H9 (cell line): ENCODE results near the gene SLBP. TPM values are rescaled to one million over a fixed set of nuclear protein-coding genes. Genes with fewer than 3 reads are reported as not detected.

ENCODE experiments used
- DNase-seq: peaks from one replicate; pipeline ENCODE4 v3.0.0-alpha.2; 2017
- H2AFZ ChIP-seq: one replicate; pipeline ENCODE4 v1.6.1; 2013; ENCODE audit warnings: mild to moderate bottlenecking, low read length, control low read depth, moderate library complexity
- H2AK5ac ChIP-seq: 2 replicates; pipeline ENCODE4 v1.6.1; 2013; ENCODE audit warnings: low read length, control low read depth, mixed read lengths; ENCODE audit not compliant: insufficient read length
- H2BK120ac ChIP-seq: one replicate; pipeline ENCODE4 v1.6.1; 2013; ENCODE audit warnings: low read depth, mild to moderate bottlenecking, low read length, control low read depth, inconsistent platforms; ENCODE audit not compliant: poor library complexity, severe bottlenecking
- H2BK12ac ChIP-seq: 2 replicates; pipeline ENCODE4 v1.6.1; 2013; ENCODE audit warnings: low read length, control low read depth, mixed read lengths, low read depth; ENCODE audit not compliant: insufficient read length
- H2BK15ac ChIP-seq: 2 replicates; pipeline ENCODE4 v1.6.1; 2013; ENCODE audit warnings: low read depth, low read length, control low read depth
- H2BK20ac ChIP-seq: one replicate; pipeline ENCODE4 v1.6.1; 2013; ENCODE audit warnings: low read depth, mild to moderate bottlenecking, low read length, control low read depth, inconsistent platforms; ENCODE audit not compliant: poor library complexity, severe bottlenecking
- H2BK5ac ChIP-seq: 2 replicates; pipeline ENCODE4 v1.6.1; 2013; ENCODE audit warnings: low read length, control low read depth, mixed read lengths; ENCODE audit not compliant: insufficient read length
- H3K14ac ChIP-seq: 2 replicates; pipeline ENCODE4 v1.6.1; 2013; ENCODE audit warnings: low read length, control low read depth; ENCODE audit not compliant: insufficient read depth
- H3K18ac ChIP-seq: 2 replicates; pipeline ENCODE4 v1.6.1; 2013; ENCODE audit warnings: low read depth, mild to moderate bottlenecking, mixed read lengths, low read length, control low read depth; ENCODE audit not compliant: insufficient read length
- H3K23ac ChIP-seq: 2 replicates; pipeline ENCODE4 v1.6.1; 2013; ENCODE audit warnings: low read length, control low read depth, mixed read lengths, low read depth; ENCODE audit not compliant: insufficient read length
- H3K23me2 ChIP-seq: 2 replicates; pipeline ENCODE4 v1.6.1; 2013; ENCODE audit warnings: low read depth, mild to moderate bottlenecking, mixed read lengths, low read length, control low read depth; ENCODE audit not compliant: insufficient read length, poor library complexity, severe bottlenecking
- H3K27ac ChIP-seq: 2 replicates; pipeline ENCODE4 v1.5.1; 2013; ENCODE audit warnings: low read length, control low read depth, mixed read lengths, low read depth; ENCODE audit not compliant: insufficient read length
- H3K27me3 ChIP-seq: 2 replicates; pipeline ENCODE4 v1.6.1; 2013; ENCODE audit warnings: low read length, control low read depth, inconsistent platforms; ENCODE audit not compliant: insufficient read depth
- H3K4ac ChIP-seq: 2 replicates; pipeline ENCODE4 v1.6.1; 2013; ENCODE audit warnings: low read depth, mild to moderate bottlenecking, control low read depth, inconsistent platforms, low read length, moderate library complexity
- H3K4me1 ChIP-seq: 2 replicates; pipeline ENCODE4 v1.6.1; 2013; ENCODE audit warnings: low read length, control low read depth, inconsistent platforms; ENCODE audit not compliant: insufficient read depth
- H3K4me2 ChIP-seq: 2 replicates; pipeline ENCODE4 v1.6.1; 2013; ENCODE audit warnings: low read length, control low read depth, mixed read lengths; ENCODE audit not compliant: insufficient read length, insufficient read depth
- H3K56ac ChIP-seq: 2 replicates; pipeline ENCODE4 v1.6.1; 2013; ENCODE audit warnings: low read depth, mild to moderate bottlenecking, mixed read lengths, low read length, control low read depth; ENCODE audit not compliant: insufficient read length
- H3K79me1 ChIP-seq: 2 replicates; pipeline ENCODE4 v1.6.1; 2013; ENCODE audit warnings: low read depth, mild to moderate bottlenecking, moderate library complexity, low read length, control low read depth, inconsistent platforms; ENCODE audit not compliant: insufficient read depth, poor library complexity, severe bottlenecking
- H3K79me2 ChIP-seq: 2 replicates; pipeline ENCODE4 v1.6.1; 2013; ENCODE audit warnings: low read length, control low read depth, inconsistent platforms; ENCODE audit not compliant: insufficient read depth
- H3K9ac ChIP-seq: 2 replicates; pipeline ENCODE4 v1.6.1; 2013; ENCODE audit warnings: low read length, control low read depth, mixed read lengths; ENCODE audit not compliant: insufficient read length; ENCODE audit errors: extremely low read depth
- H3K9me3 ChIP-seq: one replicate; pipeline ENCODE4 v1.6.1; 2013; ENCODE audit warnings: low read depth, low read length, inconsistent platforms; ENCODE audit not compliant: control insufficient read depth
- H3T11ph ChIP-seq: one replicate; pipeline ENCODE4 v1.6.1; 2013; ENCODE audit warnings: mild to moderate bottlenecking, low read length, control low read depth, inconsistent platforms
- H4K20me1 ChIP-seq: one replicate; pipeline ENCODE4 v1.6.1; 2013; ENCODE audit not compliant: control insufficient read depth, insufficient read length, insufficient read depth
- H4K5ac ChIP-seq: 2 replicates; pipeline ENCODE4 v1.6.1; 2013; ENCODE audit warnings: low read depth, mild to moderate bottlenecking, mixed read lengths, low read length, control low read depth; ENCODE audit not compliant: insufficient read length
- H4K8ac ChIP-seq: replicated peaks from 2 replicates; pipeline ENCODE4 v1.6.1; 2013; ENCODE audit warnings: low read length, control low read depth, mixed read lengths, low read depth; ENCODE audit not compliant: insufficient read length
- H4K91ac ChIP-seq: 2 replicates; pipeline ENCODE4 v1.6.1; 2013; ENCODE audit warnings: low read depth, mild to moderate bottlenecking, moderate library complexity, mixed read lengths, low read length, control low read depth; ENCODE audit not compliant: insufficient read length
- H3K27ac Mint-ChIP-seq, 3 experiments: 2 replicates in 2 of 3; 3 replicates in 1 of 3; pipeline ENCODE4 v1.8.0; 2020 to 2021; ENCODE audit warnings: mixed read lengths in 3 of 3, mild to moderate bottlenecking in 1 of 3, moderate library complexity in 1 of 3
- H3K27me3 Mint-ChIP-seq: 2 replicates; pipeline ENCODE4 v1.8.0; 2021; ENCODE audit warnings: low read depth, mild to moderate bottlenecking, moderate library complexity, mixed read lengths
- H3K36me3 Mint-ChIP-seq, 3 experiments: 2 replicates in 2 of 3; 3 replicates in 1 of 3; pipeline ENCODE4 v1.8.0; 2020 to 2021; ENCODE audit warnings: low read depth in 3 of 3, mixed read lengths in 3 of 3; ENCODE audit not compliant: insufficient read depth in 1 of 3
- H3K4me1 Mint-ChIP-seq, 2 experiments: 2 replicates each; pipeline ENCODE4 v1.8.0; 2020; ENCODE audit warnings: mixed read lengths in 2 of 2
- H3K4me3 Mint-ChIP-seq, 2 experiments: 2 replicates in 1 of 2; 3 replicates in 1 of 2; pipeline ENCODE4 v1.8.0; 2020 to 2021; ENCODE audit warnings: mild to moderate bottlenecking in 2 of 2, mixed read lengths in 2 of 2, moderate library complexity in 1 of 2
- H3K9me3 Mint-ChIP-seq, 2 experiments: 2 replicates in 1 of 2; 3 replicates in 1 of 2; pipeline ENCODE4 v1.8.0; 2020; ENCODE audit warnings: mild to moderate bottlenecking in 2 of 2, mixed read lengths in 2 of 2, moderate library complexity in 1 of 2
- CTCF ChIP-seq: fragments of 200-600 bp; sonication (generic); conservative IDR thresholded peaks from 3 replicates; pipeline ENCODE4 v1.8.0; 2021; ENCODE audit warnings: antibody characterized with exemption, mild to moderate bottlenecking
- WGBS: extraction: QIAGEN DNeasy Blood & Tissue Kit; methylation state at CpG from one replicate; pipeline ENCODE4 v1.1.7; 2013; ENCODE audit warnings: missing lambda C conversion rate, low lambda C conversion rate, mixed read lengths; ENCODE audit not compliant: insufficient read length; ENCODE audit errors: extremely low coverage; 5-methylcytosine and 5-hydroxymethylcytosine counted together
- total RNA-seq: library from RNA; stranded (reverse); gene quantifications from 2 replicates; pipeline ENCODE4 v1.2.1, GENCODE V29; 2021

The SLBP gene
- total RNA-seq, 1 experiment from 2014 or later = 62.7 TPM

- Histone ChIP-seq H3K4me2 (peak overlapping the region; percentile 76), H3K4me1 (no peaks in the 10 kb centered on the region), H3K79me2 (peaks cover 20% of the 10 kb centered on the region; the same call in 1 of the 2 replicates), H2AK5ac (no peak overlapping the region), H3K23me2 (peaks cover 18% of the 10 kb centered on the region), H2BK120ac (no peak overlapping the region), H3K79me1 (peaks cover 18% of the 10 kb centered on the region), H4K20me1 (no peaks in the 10 kb centered on the region), H3K18ac (no peak overlapping the region), H3K9ac (peak overlapping the region; percentile 71), H2AFZ (no peak overlapping the region), H2BK12ac (no peak overlapping the region), H4K8ac (no peak overlapping the region), H3K4ac (no peak overlapping the region), H3K23ac (no peak overlapping the region), H2BK20ac (no peak overlapping the region), H3K27ac (no peak overlapping the region), H4K5ac (no peak overlapping the region), H2BK5ac (no peak overlapping the region), H3T11ph (no peak overlapping the region), H3K9me3 (no peaks in the 10 kb centered on the region), H3K27me3 (no peaks in the 10 kb centered on the region), H2BK15ac (no peak overlapping the region), H4K91ac (no peak overlapping the region), H3K14ac (no peak overlapping the region; the same call in 1 of the 2 replicates), H3K56ac (no peak overlapping the region)
- WGBS = no CpG with 5 or more reads among the region's 18 CpGs
- Mint-ChIP-seq H3K27ac (peak overlapping the region; percentile 86 to 96 (median 96)), H3K4me1 (peaks cover 25 to 33% of the 10 kb centered on the region in 2 experiments), H3K27me3 (no peaks in the 10 kb centered on the region; the same call in 1 of the 2 replicates), H3K4me3 (peak overlapping the region; percentile 96 to 99), H3K9me3 (no peaks in the 10 kb centered on the region), H3K36me3 (peaks cover 38 to 63% (median 55%) of the 10 kb centered on the region in 3 experiments)
- DNase-seq = peak; percentile 32
- TF ChIP-seq CTCF = no peak
Observed at GRCh38 chr4:1722551-1723118, 10.5 kb upstream of the SLBP start.
